ENCODE results near the gene CD84. TPM values are rescaled to one million over a fixed set of nuclear protein-coding genes. Genes with fewer than 3 reads are reported as not detected.
"Not testable (repeated sequence)": the region's sequence is repeated elsewhere in the genome, so short reads cannot be mapped to it uniquely, and the experiment has no call there.

Gene CD84
- polyA plus RNA-seq, 1 donor, result 1.1 TPM

- DNase-seq, result no peak
These were observed 31.4 kb upstream of the CD84 start for GRCh38 chr1:160610569-160611242.

GRCh38 chr1:160608941-160609340 is 29.6 kb upstream of the CD84 start:
- DNase-seq, result no peak

GRCh38 chr1:160608514-160608913 is 29.2 kb upstream of the CD84 start:
- no peak for DNase-seq

- no peak for DNase-seq
These were observed 28.8 kb upstream of the CD84 start for GRCh38 chr1:160608057-160608456.

- DNase-seq, result no peak
These were observed 28.4 kb upstream of the CD84 start for GRCh38 chr1:160607672-160608032.

GRCh38 chr1:160607011-160607671 is 27.8 kb upstream of the CD84 start:
- peak; percentile 22 for DNase-seq

GRCh38 chr1:160606611-160607010 is 27.3 kb upstream of the CD84 start:
- DNase-seq, result no peak

GRCh38 chr1:160605792-160606479 is 26.6 kb upstream of the CD84 start:
- no peak for DNase-seq

GRCh38 chr1:160605205-160605604 is 25.9 kb upstream of the CD84 start:
- DNase-seq, result no peak

GRCh38 chr1:160597705-160598104 is 18.4 kb upstream of the CD84 start:
- DNase-seq, result no peak

- no peak for DNase-seq
These were observed 17.8 kb upstream of the CD84 start for GRCh38 chr1:160597051-160597450.

GRCh38 chr1:160590488-160590887 is 11.2 kb upstream of the CD84 start:
- DNase-seq, result no peak

GRCh38 chr1:160588468-160588867 is 9.2 kb upstream of the CD84 start:
- DNase-seq, result no peak

GRCh38 chr1:160584784-160585183 is 5.5 kb upstream of the CD84 start:
- no peak for DNase-seq

- not testable (repeated sequence) for DNase-seq
These were observed 3.7 kb upstream of the CD84 start for GRCh38 chr1:160582976-160583375.

- no peak for DNase-seq
These were observed 2.7 kb upstream of the CD84 start for GRCh38 chr1:160581961-160582360.

- no peak for DNase-seq
These were observed 1.0 kb upstream of the CD84 start for GRCh38 chr1:160580221-160580812.

- DNase-seq, result no peak
These were observed 638 bp downstream of the CD84 start for GRCh38 chr1:160578525-160579191.

- DNase-seq, result no peak
These were observed 1.1 kb downstream of the CD84 start for GRCh38 chr1:160578175-160578524.

- DNase-seq, result no peak
These were observed 1.6 kb downstream of the CD84 start for GRCh38 chr1:160577671-160578070.

GRCh38 chr1:160576884-160577283 is 2.4 kb downstream of the CD84 start:
- DNase-seq, result no peak

GRCh38 chr1:160576390-160576789 is 2.9 kb downstream of the CD84 start:
- DNase-seq, result no peak
